Ammon's horn (tissue), 1 donor: ENCODE measurements around the gene MAP1S.

Experiments used
- DNase-seq: peaks from one replicate; pipeline ENCODE4 v3.0.0-alpha.2; 2016; ENCODE audit warnings: low spot score

The MAP1S gene

DNA sequence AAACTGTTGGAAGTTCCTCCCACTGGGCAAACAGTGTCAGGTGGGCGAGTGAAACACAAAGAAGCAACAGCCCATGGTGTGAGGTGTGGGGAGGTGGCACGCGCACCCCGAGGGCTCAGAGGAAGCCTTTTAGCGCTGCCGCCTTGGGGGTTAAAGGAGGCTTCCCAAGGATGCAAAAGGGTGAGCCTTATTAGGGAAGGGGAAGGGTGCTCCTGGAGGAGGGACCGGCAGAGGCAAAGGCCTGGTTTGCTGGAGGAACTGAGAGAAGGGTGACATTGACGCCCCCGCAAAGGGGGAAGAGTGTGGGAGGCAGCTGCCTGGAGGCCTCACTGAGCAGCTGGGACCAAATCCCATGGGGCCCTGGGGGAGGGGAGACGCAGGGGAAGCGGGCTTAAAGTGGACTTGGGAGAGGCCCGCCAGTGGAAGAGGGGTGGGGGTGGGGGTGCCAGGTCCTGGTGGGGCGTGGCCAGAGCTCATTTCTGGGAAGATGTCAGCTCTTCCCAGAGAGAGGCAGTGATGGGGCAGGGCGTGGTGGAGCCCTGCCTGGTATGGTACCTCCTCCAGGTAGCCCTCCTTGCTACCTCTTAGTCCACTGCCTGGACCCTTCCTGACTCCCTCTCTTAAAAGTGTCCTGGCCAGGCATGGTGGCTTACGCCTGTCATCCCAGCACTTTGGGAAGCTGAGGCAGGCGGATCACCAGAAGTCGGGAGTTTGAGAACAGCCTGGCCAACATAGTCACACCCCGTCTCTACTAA, 20.0 kb downstream of the MAP1S start:
- DNase-seq, result no peak

GRCh38 chr19:17741456-17741855, 22.2 kb downstream of the MAP1S start:
- no peak for DNase-seq

- DNase-seq, result no peak
Measured at GRCh38 chr19:17743874-17744580, 24.7 kb downstream of the MAP1S start.

DNA sequence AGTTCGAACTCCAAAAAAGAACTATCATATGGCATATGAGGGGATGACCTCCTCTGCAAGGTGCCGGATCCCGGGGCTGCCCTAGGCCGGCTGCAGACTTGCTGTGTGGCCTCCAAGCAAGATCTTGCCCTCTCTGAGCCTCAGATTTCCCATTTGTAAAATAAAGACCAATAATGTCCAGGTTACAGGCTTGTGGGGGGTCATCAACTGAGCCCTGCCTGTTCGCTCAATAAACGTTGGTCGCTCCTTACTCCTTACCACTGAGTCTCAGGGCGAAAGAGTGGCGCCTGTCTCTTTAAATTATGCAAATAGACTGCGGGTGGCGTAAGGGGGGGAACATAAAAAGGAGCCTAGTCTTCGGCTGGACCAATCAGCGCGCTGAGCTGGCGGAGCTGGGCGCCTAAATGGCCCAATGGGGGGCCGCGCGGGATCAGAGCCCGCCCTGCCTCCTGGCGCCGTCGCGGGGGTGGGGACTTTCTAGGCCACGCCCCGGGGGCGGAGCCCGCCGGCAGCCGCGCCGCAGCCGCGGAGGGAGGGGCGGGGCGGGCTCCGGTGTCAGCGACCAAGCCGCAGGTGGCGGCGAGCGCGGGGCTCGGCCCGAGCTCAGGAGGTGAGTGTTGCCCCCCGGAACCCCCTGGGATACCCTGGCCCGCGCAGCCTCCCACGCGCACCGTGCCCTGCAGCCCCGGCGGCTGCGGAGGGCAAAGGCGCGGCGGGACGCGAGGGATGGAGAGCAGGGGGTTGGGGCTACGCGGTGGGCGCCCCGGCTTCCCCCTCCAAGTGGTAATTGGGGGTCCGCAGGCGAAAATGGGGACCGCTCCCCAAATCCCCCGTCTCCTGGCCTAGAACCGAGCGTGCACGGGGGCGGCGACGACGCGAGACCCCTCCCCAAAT, 28.2 kb downstream of the MAP1S start:
- DNase-seq, result peak; percentile 99

DNA sequence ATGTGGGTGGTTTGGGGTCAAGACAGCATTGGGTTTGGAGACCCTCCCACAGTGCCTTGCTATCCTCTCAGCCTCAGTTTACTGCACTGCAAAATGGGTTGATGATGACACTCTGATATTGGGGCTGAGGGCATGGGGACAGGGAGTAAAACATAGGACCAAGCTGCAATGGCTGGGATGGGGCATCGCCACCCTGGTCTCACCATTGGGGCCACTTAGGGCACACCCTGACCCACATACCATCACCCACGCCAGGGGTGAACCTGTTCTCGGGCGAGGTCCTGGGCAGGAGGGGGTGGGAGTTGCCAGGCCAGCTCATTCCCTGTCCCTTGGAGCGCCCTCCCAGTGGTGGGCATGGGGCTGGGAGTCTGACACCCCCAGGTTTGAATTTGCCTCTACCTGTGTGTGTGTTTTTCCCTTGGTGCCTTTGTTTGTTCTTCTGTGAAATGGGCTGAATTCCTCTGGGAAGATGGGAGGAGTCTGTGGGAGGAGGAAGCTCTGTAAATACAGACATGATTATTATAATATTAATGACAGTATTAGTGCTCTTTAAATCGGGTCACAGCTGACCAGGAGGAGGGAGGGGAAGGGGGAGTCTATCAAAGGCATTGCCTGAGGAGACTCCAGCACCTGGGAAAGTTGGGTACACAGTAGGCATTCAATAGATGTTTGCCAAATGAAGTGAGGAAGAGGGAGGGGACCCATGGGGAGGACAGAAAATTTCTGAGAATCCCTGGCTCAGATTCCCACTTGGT, 29.8 kb downstream of the MAP1S start:
- no peak for DNase-seq

- DNase-seq, result no peak
Measured at GRCh38 chr19:17749912-17750317, 30.6 kb downstream of the MAP1S start.

DNA sequence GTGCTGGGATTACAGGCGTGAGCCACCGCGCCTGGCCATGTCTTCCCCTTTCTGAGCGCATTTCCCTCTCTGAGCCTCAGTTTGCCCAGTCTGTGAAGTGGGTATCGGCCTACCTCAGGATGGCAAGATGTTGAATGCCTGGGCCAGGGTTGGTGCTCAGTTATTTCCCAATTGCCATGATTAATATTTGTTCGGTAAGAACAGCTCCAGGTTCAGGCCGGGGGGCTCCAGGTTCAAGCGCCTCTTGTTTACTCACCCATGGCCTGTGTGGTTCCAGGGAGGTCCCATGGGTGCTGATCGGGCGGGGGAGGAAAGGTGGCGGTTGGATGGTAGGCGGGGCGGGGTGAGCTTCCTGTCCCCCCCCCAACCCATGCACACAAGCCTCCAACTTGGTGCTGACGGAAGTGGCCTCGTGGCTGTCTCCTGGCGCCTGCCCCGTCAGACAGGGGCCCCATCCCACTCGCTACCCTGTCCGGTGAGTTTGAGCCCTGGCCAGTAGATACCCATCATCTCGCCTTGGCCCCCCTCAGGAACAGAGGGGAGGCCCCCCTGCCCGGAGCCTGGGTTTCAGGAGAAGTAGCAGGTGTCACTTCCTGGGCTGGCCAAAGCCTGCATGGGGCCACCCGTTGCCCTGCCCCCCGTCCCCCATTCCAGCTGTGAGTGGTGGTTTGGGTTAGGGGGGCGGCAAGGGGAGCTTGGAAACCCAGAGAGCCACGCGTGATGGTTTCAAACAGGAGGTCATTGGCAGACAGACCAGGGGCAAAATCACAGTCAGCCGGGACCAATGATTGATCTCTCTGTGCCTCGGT, 32.0 kb downstream of the MAP1S start, which contains the start of gene FCHO1:
Gene FCHO1, plus strand, starts transcription at position 375 of the 809 bp plus-strand sequence. CDS start 3,688 bp downstream, outside the sequence.
- DNase-seq, result peak; percentile 73

DNA sequence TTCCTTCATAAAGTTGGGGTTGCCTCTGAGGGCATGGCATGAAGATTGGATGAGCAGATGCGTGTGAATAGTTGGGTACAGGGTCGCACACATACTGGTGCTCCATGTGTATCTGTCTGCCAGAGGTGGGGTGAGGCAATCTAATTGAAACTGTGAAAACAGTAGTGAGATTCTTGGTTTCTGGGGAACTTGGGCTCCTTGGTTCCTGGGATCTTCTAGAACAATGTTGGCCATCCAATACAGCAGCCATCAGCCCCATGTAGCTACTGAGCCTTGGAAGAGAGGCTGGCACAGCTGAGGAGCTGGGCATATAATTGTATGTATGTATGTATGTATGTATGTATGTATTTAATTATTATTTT, 32.6 kb downstream of the MAP1S start:
- DNase-seq, result no peak

GRCh38 chr19:17752865-17753639, 33.8 kb downstream of the MAP1S start:
- DNase-seq, result no peak

GRCh38 chr19:17753976-17754375, 34.7 kb downstream of the MAP1S start:
- peak; percentile 95 for DNase-seq

GRCh38 chr19:17754634-17755442, 35.6 kb downstream of the MAP1S start:
- DNase-seq, result peak; percentile 57

- DNase-seq, result no peak
Measured at GRCh38 chr19:17755443-17755890, 36.2 kb downstream of the MAP1S start.

DNA sequence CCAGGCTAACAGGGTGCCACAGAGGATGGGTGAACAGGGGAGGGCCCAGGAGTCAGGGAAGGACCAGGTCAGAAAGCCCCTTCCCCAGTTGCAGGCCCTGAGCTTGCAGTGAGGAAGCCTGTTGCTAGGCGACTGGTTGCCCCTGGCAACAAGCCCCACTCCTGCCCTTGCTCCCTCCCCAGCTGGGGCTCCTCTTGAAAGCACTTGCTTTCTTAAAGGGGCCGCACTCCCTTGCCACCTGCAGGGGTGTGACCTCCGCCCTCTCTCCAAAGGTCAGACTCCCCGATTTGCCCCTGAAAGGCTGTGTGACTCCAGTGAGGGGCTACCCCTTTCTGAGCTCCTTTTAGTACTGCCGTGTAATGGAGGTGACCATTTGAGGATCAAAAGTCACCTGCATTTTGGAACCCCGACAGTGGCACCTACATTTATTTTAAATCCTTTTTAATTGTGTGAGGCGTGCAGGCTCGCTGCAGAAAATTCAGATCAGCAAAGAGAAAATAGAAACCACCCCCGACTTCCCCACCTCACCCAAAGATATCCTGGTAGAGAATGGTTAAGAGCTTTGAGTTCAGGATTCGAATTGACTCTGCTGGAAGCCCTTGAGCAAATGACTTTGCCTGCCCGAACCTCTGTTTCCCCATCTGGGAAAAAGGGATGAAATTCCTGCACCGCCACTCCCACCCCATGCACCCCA, 36.8 kb downstream of the MAP1S start:
- peak; percentile 95 for DNase-seq

DNA sequence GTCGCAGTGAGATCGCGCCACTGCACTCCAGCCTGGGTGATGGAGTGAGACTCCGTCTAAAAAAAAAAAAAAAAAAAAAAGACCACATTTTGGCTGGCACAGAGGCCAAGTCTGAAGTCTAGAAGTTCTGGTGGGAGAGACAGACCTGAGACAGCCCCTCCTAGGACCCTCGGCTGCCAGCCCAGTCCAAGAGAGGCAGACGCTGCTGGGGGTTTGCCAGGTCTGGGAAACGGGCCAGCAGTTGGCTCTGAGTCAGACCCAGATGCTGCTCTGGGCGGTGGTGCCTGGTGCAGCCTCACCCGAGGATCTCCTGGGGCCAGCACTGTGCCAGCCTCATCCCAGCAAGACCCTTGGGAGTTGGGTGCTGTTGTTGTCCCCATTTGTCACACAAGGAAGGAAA, 37.8 kb downstream of the MAP1S start:
- DNase-seq, result peak; percentile 95

DNA sequence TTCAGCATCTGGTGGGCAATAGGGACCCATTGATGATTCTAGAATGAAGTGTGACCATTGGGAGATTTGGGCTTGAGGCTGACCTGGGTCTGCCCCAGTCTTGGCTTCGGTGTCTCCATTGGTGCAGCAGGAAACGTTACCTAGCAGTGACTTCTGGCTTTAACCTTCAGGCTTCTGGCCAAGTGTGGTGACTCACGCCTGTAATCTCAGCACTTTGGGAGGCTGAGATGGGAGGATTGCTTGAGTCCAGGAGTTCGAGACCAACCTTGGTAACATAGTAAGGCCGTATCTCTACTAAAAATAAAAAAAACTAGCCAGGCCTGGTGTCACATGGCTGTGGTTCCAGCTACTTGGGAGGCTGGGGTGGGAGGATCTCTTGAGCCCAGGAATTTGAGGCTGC, 39.2 kb downstream of the MAP1S start:
- DNase-seq, result no peak

DNA sequence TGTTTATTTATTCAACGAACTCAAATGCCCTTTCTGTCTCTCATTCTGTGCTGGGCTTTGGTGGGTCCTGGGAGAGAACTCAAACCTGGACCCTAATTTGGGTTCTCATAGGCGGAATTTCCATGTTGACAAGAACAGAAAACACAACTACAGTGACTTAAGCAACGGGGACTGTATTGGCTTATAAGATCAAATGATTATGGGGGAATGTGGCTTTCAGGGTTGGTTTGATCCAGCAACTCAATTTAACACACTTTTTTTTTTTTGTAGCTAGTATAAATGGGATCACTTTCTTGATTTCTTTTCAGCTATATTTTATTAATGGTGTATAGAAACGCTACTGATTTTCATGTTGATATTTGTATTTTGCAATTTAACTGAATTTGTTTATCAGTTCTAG, 41.9 kb downstream of the MAP1S start:
- no peak for DNase-seq

GRCh38 chr19:17762505-17763229, 43.4 kb downstream of the MAP1S start:
- peak; percentile 69 for DNase-seq

- DNase-seq, result no peak
Measured at GRCh38 chr19:17764348-17764747, 45.1 kb downstream of the MAP1S start.
